ENCODE data around the gene SIRT7. TPM values are rescaled to one million over a fixed set of nuclear protein-coding genes. Genes with fewer than 3 reads are reported as not detected.
"Not testable (repeated sequence)": the region's sequence is repeated elsewhere in the genome, so short reads cannot be mapped to it uniquely, and the experiment has no call there.

The SIRT7 gene
- total and polyA plus RNA-seq, 4 experiments from 2014 or later, result 31.5 to 91.9 (median 66.4) TPM

DNA sequence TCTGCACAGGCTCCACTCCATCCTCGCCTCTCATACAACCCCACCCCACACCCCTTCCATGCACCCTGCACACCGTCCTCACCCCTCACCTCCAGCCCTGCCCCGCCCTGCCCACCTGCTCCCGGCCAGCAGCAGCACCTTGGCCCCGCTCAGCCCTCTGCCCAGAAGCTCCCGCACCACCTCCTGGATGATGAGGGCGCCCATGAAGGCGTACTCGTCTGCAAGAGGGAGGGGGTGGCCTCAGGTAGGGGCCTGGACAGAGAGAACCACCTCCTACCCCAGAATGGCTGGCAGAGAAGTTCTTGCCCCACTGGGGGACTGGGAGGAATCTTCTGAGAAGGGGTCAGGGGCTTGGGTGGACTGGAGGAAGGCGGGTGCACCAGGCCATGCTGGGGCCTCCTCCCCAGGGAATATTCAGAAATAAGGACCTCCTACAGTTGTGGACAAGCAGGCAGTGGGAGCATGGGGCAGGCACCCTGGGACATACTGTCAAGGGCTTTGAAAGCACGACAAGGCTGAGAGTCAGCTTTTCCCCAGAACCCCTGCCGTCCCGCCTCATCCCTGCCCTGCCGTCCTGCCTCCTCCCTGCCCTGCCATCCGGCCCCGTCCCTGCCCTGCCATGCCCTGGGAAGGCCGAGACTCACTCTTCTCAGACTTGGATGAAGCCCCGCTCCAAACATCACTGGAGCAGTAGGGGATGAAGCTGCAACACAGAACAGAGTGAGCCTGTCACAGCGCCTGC lies 39.9 kb upstream of the SIRT7 start:
- Histone ChIP-seq H3K4me1 (ENCODE audit: insufficient read depth, low read length) (peaks cover 7% of the 10 kb centered on the region), H3K36me3 (ENCODE audit: insufficient read depth, low read length) (no peaks in the 10 kb centered on the region), H3K4me3 (ENCODE audit: low read length in 2 of 2) (no peak overlapping the region), H3K27ac (ENCODE audit: low read depth, low read length) (no peak overlapping the region), H3K9me3 (ENCODE audit: control insufficient read depth in 1 of 2, low read length in 2 of 2) (no peaks in the 10 kb centered on the region), H3K27me3 (ENCODE audit: insufficient read depth, low read length) (peaks cover 29% of the 10 kb centered on the region)
- POLR2A ChIA-PET (ENCODE audit: partially characterized antibody), result no interaction called here
- Mint-ChIP-seq H3K27me3 (peaks cover 2 to 9% of the 10 kb centered on the region in 2 donors), H3K27ac (peak overlapping the region in 1 of 7 donors; percentile 69), H3K4me1 (peaks cover 0 to 3% (median 0%) of the 10 kb centered on the region in 4 donors), H3K9me3 (peaks cover 0 to 2% (median 0%) of the 10 kb centered on the region in 8 donors), H3K4me3 (peak overlapping the region in 3 of 8 donors; percentile 17 to 44 (median 27)), H3K36me3 (no peaks in the 10 kb centered on the region)
- CTCF ChIA-PET (ENCODE audit: partially characterized antibody), result no interaction called here
- DNase-seq, result peak in 1 of 5 donors; percentile 22
- intact Hi-C loops (cut with micrococcal nuclease), result no loop called here

DNA sequence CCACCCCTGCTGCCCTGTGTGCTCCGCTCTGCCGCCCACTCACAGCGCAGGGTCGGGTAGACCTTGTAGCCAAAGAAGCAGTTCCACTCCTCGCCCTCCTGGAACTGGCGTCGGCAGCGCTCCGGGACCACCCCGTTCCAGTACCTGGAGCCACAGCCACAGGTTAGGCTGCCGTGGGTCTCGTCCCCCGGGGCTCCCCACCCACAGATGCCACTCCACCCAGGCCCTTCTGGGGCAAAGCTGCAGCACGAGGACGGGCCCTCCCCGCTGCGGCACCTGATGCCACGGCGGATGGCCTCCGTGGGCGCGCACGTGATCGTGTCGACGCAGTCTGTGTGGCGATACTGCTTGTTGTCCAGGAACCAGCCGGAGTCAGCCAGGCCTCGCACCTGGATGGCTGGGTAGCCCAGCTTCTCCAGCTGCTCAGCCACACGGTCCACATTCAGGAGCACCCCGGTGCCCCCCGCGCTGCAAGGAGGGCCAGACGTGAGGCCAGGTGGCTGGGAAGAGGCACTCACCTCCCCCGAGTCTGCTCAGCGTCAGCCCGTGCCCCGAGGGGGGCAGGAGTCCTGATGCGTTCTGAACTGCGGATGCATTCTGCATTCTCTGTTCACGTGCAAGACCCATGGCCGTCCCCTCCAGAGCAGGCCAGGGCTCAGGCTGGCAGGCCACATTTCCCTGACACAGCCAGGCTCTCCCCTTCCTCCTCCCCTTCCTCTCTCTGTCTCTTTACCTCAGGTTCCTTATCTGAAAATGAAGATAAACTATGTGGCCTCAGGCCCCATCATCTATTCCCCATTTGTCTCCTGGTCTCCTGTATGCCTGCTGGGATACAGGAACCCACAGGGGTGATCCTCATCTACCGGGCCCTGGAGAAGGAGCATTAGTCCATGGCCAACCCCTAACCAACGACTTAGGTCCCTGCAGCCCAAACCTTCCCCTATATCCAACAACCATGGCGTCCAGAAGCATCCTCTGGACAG lies 38.9 kb upstream of the SIRT7 start:
- peak overlapping the region in 1 of 7 donors; percentile 69 for H3K27ac Mint-ChIP-seq
- H3K9me3 ChIP-seq (ENCODE audit: control insufficient read depth in 1 of 2, low read length in 2 of 2), result no peaks in the 10 kb centered on the region
- intact Hi-C loops (cut with micrococcal nuclease), result no loop called here
- H3K27me3 ChIP-seq (ENCODE audit: insufficient read depth, low read length), result peaks cover 20% of the 10 kb centered on the region
- H3K27me3 Mint-ChIP-seq, result peaks cover 1 to 9% of the 10 kb centered on the region in 2 donors
- no peaks in the 10 kb centered on the region for H3K36me3 Mint-ChIP-seq
- H3K36me3 ChIP-seq (ENCODE audit: insufficient read depth, low read length), result no peaks in the 10 kb centered on the region
- peaks cover 0 to 3% (median under 1%) of the 10 kb centered on the region in 4 donors for H3K4me1 Mint-ChIP-seq
- H3K4me3 Mint-ChIP-seq, result peak overlapping the region in 2 of 8 donors; percentile 17 to 44
- H3K4me1 ChIP-seq (ENCODE audit: insufficient read depth, low read length), result peaks cover 7% of the 10 kb centered on the region
- H3K9me3 Mint-ChIP-seq, result no peaks in the 10 kb centered on the region
- ChIA-PET POLR2A (ENCODE audit: partially characterized antibody) (no interaction called here), CTCF (ENCODE audit: partially characterized antibody) (interaction anchor here (4.3 kb wide), 1 partner anchor 64 kb away, joined by 20 read pairs; no protein-coding TSS in a partner anchor)
- DNase-seq, result peak in 1 of 5 donors; percentile 15
- no peak overlapping the region for H3K4me3 ChIP-seq (ENCODE audit: low read length in 2 of 2)
- H3K27ac ChIP-seq (ENCODE audit: low read depth, low read length), result no peak overlapping the region

DNA sequence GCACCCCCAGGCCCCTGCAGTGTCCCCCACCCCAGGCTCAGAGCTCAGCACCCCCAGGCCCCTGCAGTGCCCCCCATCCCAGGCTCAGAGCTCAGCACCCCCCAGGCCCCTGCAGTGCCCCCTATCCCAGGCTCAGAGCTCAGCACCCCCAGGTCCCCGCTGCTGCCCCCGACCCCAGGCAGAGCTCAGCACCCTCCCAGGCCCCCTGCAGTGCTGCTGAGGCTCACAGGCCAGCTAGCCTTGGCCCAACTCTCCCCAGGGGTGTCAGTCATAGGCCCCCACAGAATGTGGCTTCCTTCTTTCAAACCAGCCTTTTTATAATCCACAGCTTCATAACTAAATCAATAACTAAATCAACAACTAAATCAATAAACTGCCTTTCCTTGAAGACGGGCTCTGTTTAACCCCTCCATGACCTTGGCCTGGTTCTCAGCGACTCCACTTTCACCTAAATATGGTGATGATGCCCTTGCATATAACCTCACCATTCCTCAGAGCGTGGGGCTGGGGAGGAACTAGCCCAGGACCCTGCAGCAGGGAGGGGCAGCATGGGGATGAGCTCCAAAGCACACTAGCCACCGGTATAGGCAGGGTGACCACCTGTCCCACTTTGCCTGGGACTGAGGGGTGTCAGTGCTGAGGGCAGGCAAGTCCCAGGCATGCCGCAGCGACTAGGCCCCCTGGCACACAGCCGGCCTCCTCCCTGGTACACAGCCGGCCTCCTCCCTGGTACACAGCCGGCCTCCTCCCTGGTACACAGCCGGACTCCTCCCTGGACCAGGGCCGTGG lies 38.0 kb upstream of the SIRT7 start:
- DNase-seq, result peak in 1 of 5 donors; percentile 6
- H3K4me3 ChIP-seq (ENCODE audit: low read length in 2 of 2), result no peak overlapping the region
- H3K36me3 Mint-ChIP-seq, result no peaks in the 10 kb centered on the region
- ChIA-PET POLR2A (ENCODE audit: partially characterized antibody) (no interaction called here), CTCF (ENCODE audit: partially characterized antibody) (interaction anchor here (4.3 kb wide), 1 partner anchor 65 kb away, joined by 20 read pairs; no protein-coding TSS in a partner anchor)
- intact Hi-C loops (cut with micrococcal nuclease), result no loop called here
- no peak overlapping the region for H3K27ac Mint-ChIP-seq
- H3K9me3 ChIP-seq (ENCODE audit: control insufficient read depth in 1 of 2, low read length in 2 of 2), result no peaks in the 10 kb centered on the region
- H3K27me3 Mint-ChIP-seq, result peaks cover 1 to 9% of the 10 kb centered on the region in 2 donors
- H3K9me3 Mint-ChIP-seq, result no peaks in the 10 kb centered on the region
- H3K27me3 ChIP-seq (ENCODE audit: insufficient read depth, low read length), result peaks cover 20% of the 10 kb centered on the region
- H3K4me3 Mint-ChIP-seq, result no peak overlapping the region
- no peaks in the 10 kb centered on the region for H3K36me3 ChIP-seq (ENCODE audit: insufficient read depth, low read length)
- peaks cover 7% of the 10 kb centered on the region for H3K4me1 ChIP-seq (ENCODE audit: insufficient read depth, low read length)
- no peak overlapping the region for H3K27ac ChIP-seq (ENCODE audit: low read depth, low read length)
- peaks cover 0 to 3% (median 2%) of the 10 kb centered on the region in 4 donors for H3K4me1 Mint-ChIP-seq

DNA sequence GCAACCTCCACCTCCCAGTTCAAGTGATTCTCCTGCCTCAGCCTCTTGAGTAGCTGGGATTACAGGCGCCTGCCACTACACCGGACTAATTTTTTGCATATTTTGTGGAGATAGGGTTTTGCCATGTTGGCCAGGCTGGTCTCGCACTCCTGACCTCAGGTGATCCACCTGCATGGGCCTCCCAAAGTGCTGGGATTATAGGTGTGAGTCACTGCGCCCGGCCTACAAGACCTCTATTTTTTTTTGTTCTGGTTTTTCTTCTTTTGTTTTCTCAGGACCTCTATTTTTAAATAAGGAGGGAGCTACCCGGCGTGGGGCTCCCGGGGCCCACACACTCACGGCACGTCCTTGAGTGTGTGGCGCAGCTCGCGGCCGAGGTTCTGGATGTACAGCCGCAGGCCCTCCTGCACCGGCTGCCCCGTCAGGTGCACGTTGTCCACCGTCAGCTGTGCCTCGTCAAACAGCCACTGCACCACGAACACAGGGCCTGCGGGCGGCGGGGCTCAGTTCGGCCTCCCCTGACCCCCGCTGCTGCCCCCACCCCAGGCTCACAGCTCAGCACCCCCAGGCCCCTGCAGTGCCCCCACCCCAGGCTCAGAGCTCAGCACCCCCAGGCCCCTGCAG lies 37.2 kb upstream of the SIRT7 start:
- POLR2A ChIA-PET (ENCODE audit: partially characterized antibody), result no interaction called here

DNA sequence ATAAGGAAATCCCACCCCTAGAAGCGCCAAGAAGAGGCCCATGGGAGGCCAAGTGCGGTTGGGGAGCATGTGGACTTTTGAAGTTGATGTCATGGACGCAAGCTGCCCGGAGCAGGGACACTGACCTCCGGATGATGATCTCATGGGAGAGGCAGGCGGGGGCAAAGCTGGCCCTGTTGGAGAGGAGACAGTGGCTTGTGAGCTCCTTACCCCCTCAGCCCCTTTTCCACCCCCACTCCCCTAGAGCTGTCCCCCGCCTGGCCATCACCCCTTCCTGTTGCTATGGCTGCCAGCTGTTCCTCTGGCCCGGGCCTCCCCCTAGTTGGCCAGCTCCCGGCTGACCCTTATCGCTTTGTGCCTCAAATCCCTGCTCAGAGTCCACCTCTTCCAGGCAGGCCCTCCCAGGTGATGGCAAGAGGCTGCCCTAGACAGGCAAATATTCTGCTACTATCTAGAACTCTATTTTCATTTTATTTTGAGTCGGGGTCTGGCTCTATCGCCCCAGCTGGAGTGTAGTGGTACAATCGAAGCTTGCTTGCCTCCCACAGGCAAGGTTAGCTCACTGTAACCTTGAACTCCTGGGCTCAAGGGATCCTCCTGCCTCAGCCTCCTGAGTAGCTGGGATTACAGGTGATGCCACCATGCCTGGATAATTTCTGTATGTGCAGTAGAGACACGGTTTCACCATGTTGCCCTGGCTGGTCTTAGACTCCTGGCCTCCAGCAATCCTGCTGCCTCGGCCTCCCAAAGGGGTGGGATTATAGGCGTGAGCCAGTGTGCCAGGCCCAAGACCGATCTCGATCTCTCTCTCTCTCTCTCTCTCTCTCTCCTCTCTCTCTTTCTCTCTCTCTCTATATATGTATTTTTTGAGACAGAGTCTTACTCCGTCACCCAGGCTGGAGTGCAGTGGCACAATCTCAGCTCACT lies 36.4 kb upstream of the SIRT7 start:
- intact Hi-C loops (cut with micrococcal nuclease), result no loop called here
- no peaks in the 10 kb centered on the region for H3K36me3 Mint-ChIP-seq
- no peak overlapping the region for H3K4me3 ChIP-seq (ENCODE audit: low read length in 2 of 2)
- H3K4me1 Mint-ChIP-seq, result peaks cover 0 to 3% (median 2%) of the 10 kb centered on the region in 4 donors
- no peaks in the 10 kb centered on the region for H3K9me3 ChIP-seq (ENCODE audit: control insufficient read depth in 1 of 2, low read length in 2 of 2)
- ChIA-PET POLR2A (ENCODE audit: partially characterized antibody) (no interaction called here), CTCF (ENCODE audit: partially characterized antibody) (interaction anchor here (0.8 to 4.3 kb wide), 4 partner anchors 10 to 219 kb away, joined by 3 to 20 read pairs (median 7); no protein-coding TSS in a partner anchor)
- H3K9me3 Mint-ChIP-seq, result no peaks in the 10 kb centered on the region
- H3K27me3 ChIP-seq (ENCODE audit: insufficient read depth, low read length), result peaks cover 17% of the 10 kb centered on the region
- peak overlapping the region in 1 of 7 donors; percentile 18 for H3K27ac Mint-ChIP-seq
- H3K4me1 ChIP-seq (ENCODE audit: insufficient read depth, low read length), result no peaks in the 10 kb centered on the region
- no peak for DNase-seq
- no peak overlapping the region for H3K4me3 Mint-ChIP-seq
- H3K27ac ChIP-seq (ENCODE audit: low read depth, low read length), result no peak overlapping the region
- H3K27me3 Mint-ChIP-seq, result peaks cover 1 to 9% of the 10 kb centered on the region in 2 donors
- H3K36me3 ChIP-seq (ENCODE audit: insufficient read depth, low read length), result no peaks in the 10 kb centered on the region

More for the DNA sequence above, 37.2 kb upstream of the SIRT7 start:
- Histone ChIP-seq H3K27ac (ENCODE audit: low read depth, low read length) (no peak overlapping the region), H3K9me3 (ENCODE audit: control insufficient read depth in 1 of 2, low read length in 2 of 2) (no peaks in the 10 kb centered on the region), H3K4me3 (ENCODE audit: low read length in 2 of 2) (no peak overlapping the region), H3K4me1 (ENCODE audit: insufficient read depth, low read length) (peaks cover 2% of the 10 kb centered on the region), H3K27me3 (ENCODE audit: insufficient read depth, low read length) (peaks cover 19% of the 10 kb centered on the region), H3K36me3 (ENCODE audit: insufficient read depth, low read length) (no peaks in the 10 kb centered on the region)
- H3K4me1 Mint-ChIP-seq, result peaks cover 0 to 3% (median 2%) of the 10 kb centered on the region in 4 donors
- DNase-seq, result peak in 1 of 5 donors; percentile 10
- H3K4me3 Mint-ChIP-seq, result no peak overlapping the region
- peaks cover 1 to 9% of the 10 kb centered on the region in 2 donors for H3K27me3 Mint-ChIP-seq
- no peaks in the 10 kb centered on the region for H3K36me3 Mint-ChIP-seq
- H3K9me3 Mint-ChIP-seq, result no peaks in the 10 kb centered on the region
- intact Hi-C loops (cut with micrococcal nuclease), result no loop called here
- H3K27ac Mint-ChIP-seq, result peak overlapping the region in 1 of 7 donors; percentile 18
- CTCF ChIA-PET (ENCODE audit: partially characterized antibody), result interaction anchor here (2.4 to 4.3 kb wide), 2 partner anchors 65 to 75 kb away, joined by 9 to 20 read pairs; no protein-coding TSS in a partner anchor

DNA sequence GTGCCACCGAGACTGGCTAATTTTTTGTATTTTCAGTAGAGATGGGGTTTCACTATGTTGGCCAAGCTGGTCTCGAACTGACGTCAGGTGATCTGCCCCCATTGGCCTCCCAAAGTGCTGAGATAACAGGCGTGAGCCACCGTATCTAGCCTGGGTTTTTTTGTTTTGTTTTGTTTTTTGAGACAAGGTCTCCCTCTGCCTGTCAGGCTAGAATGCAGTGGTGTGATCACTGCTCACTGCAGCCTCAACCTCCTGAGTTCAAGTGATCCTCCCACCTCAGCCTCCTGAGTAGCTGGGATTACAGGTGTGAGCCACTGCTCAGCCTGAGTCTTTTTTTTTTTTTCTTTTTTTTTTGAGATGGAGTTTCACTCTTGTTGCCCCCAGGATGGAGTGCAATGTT lies 35.5 kb upstream of the SIRT7 start:
- H3K9me3 Mint-ChIP-seq; H3K4me1 Mint-ChIP-seq; H3K4me3 ChIP-seq (ENCODE audit: low read length in 2 of 2); intact Hi-C loops (cut with micrococcal nuclease); H3K4me1 ChIP-seq (ENCODE audit: insufficient read depth, low read length); DNase-seq; H3K9me3 ChIP-seq (ENCODE audit: control insufficient read depth in 1 of 2, low read length in 2 of 2); H3K36me3 ChIP-seq (ENCODE audit: insufficient read depth, low read length); H3K27me3 ChIP-seq (ENCODE audit: insufficient read depth, low read length); H3K4me3 Mint-ChIP-seq; POLR2A ChIA-PET (ENCODE audit: partially characterized antibody); H3K27me3 Mint-ChIP-seq; H3K36me3 Mint-ChIP-seq; H3K27ac ChIP-seq (ENCODE audit: low read depth, low read length): not testable (repeated sequence)
- H3K27ac Mint-ChIP-seq, result peak overlapping the region in 1 of 7 donors; percentile 63
- CTCF ChIA-PET (ENCODE audit: partially characterized antibody), result interaction anchor here (0.8 to 4.3 kb wide), 4 partner anchors 9 to 218 kb away, joined by 3 to 20 read pairs (median 7); no protein-coding TSS in a partner anchor
